Activated gamma-delta T cell treated with Interleukin-2 at 50 U/mL for 16 hours (primary cell): ENCODE data around the gene CBX6.

Experiments
- DNase-seq: peaks from one replicate; pipeline ENCODE4 v3.0.0-alpha.2; 2020

The CBX6 gene

DNA sequence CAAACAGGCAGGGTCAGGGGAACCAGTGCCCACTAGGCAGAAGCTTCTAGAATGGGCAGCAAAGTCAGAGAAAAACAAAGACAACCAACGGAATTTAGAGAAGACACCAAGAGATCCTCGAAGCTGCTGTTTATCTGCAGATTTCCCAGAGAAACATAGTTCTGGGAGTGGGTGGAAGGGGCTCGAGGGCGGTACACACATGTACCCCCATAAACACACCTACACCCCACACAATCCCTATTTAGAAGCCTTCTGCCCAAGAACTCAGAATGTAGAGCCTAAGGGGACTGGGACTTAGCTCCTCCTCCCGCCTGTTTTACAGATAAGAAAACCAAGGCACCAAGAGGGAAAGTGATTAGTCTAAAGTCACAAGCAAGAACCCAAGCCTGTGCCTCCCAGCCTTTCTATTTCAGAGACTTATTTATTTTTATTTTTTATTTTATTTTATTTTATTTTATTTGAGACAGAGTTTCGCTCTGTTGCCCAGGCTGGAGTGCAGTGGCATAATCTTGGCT is 34.5 kb downstream of the CBX6 start:
- no peak for DNase-seq

DNA sequence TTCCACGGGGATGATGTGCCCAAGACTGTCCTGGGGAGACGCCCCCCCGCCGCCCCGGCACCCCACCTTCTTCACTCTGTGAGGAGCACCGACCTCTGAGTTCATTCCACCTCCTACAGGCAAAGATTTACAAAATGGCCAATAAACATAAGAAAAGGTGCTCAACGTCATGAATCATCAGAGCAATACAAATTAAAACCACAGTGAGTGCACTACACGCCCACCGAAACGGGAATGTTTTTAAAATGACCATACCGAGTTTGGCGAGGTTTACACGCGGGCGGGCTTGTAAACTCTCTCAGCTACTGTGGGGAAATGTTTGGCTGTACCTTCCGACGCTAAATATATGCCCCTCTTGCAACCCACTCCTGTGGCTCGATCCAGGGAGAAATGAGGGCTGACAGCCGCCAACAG is 36.1 kb downstream of the CBX6 start:
- no peak for DNase-seq

DNA sequence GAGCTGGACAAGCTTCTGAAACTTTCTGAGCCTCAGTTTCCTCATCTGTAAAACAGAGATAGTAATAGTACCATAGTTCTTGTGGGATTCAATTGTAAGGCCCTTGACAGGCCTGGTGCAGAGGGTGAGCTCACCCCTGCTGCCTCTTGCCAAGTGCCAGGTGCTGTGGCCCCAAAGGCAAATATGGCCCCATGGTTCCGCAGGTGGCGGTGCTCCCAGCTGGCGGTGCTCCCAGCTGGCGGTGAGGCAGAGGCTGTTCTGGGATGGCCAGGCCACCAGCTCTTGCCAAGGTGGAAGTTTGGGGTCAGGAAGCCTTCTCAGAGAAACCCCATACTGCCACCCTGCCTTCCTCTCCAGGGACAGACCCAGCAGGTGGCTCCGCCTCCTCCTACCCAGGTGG is 37.0 kb downstream of the CBX6 start:
- DNase-seq: no peak

DNA sequence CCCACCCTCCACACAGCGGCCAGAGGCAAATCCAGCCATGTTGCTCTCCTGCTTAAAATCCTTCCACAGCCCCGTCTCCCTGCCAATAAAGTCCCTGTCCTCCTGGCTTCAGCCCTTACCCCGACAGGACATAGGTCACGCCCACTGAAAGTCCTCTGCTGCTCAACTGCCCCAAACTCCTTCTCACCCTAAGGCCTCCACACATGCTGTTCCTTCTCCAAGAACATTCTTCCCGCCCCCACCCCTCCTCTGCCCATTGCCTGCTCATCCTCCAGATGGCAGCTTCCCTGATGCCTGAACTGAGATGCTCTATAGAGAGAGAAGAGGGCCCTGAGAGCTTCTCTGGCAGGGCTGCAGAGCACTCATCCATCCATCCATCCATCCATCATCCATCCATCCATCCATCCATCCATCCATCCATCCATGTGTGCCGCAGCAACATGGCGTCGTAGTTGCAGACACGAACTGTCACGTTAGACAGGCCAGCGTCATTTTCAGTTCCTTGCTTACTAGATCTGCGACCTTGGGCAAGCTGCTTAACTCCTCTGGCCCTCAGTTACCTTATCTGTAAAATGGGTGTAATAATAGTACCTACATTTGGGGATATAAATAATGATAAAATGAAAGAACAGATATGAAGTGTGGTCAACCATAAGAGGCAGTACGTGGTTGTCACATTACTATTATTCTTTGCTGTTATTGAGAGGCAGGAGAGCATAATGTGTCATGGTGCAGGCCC is 37.6 kb downstream of the CBX6 start:
- DNase-seq: no peak

DNA sequence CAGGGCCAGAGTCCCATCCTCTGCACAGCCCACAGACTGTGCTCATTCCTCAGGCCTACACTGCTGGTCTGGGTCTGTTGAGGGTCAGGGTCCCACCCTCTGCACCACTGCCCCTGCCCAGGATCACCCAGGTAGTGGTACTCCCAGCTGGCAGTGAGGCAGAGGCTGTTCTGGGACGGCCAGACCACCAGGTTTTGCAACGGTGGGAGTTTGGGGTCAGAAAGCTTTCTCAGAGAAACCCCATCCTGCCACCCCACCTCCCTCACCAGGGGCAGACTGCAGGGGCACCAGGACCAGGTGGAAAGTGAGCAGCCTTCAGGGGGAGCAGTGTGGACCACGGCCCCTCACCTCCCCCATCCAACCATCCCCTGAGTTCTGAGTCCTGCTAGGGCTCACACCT is 39.0 kb downstream of the CBX6 start:
- no peak for DNase-seq

DNA sequence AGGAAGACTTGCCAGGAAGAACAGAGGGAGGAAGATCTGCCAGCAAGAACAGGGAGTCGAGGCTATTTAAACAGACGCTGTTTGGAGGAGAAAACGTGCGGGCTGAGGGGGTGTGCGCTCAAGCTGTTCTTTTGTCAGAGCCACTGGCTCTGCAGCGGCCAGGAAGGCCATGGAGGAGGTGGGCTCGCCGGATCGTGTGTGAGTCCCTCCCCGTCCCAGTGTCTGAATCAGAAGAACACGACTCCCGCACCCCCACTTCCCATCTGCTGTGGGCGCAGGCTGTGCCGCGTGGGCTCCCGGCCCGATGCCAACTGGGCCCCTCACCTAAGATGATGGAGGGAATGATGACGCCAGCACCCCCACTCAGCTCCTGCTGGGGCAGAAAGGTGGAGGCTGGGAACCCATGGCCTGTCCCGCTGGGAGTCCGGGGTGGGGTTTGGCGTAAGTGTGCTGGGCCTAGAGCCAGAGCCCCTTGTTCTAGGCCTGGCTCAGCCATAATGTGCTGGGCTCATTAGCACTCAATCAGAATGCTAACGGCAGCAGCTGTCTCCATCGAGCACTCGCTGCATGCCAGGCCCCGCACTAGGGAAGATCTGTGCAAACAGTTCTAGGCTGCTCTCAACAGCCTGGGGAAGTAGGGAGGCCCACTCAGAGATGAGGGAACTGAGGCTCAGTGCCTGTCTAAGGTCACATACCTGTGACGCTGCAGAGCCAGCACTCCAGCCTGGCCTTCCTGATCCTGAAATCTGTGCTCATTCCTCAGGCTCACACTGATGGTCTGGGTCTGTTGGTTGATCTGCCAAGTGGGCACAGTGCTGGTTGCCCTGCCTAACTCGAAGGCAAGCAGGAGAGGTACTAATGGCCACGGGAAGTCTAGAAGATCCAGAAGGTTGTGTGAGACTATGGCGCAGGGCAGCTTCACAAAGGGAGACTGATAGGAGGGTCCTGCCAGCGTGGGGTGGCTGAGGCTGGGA is 39.7 kb downstream of the CBX6 start:
- DNase-seq: no peak

DNA sequence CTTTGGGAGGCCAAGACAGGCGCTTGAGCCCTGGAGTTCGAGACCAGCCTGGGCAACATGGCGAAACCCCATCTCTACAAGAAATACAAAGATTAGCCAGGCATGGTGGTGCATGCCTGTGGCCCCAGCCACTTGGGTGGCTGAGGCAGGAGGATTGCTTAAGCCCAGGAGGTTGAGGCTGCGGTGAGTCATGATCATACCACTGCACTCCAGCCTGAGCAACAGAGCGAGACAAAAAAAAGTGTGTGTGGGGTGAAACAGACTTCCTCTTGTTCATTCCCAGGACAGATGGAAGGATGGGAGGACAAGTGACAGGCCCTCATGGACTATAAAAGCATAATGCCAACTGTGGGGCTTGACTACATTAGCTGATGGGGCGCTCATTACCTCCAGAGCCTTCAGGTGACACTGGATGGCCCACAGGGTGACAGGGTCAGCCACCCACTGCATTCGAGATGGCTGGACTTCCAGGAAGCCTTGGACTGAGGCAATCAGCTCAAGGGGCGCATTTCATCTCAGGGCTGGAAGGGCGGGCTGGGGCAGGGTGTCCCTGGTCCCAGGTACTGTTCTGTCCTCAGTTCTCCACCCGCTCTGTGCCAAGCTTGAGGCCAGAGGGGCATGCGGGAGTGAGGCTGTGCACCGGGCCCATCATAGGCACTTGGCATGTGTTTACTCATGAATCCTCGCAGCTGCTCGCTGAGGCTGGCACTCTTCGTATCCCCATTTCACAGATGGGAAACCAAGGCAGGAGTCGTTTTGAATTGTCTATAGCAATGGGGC is 40.7 kb downstream of the CBX6 start:
- DNase-seq: no peak

DNA sequence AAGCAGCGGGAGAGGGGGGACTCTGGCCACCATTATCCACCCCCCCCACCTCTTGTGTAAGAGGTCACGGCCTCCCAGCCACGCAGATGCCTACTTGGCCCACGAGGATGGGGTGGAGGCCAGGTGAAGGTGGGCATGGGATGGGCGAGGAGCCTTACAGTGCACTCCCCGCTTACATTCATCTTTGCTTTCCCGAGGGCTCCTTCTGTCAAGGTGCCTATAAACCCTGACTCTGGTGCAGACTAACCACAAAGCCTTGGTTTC is 41.2 kb downstream of the CBX6 start:
- DNase-seq: no peak

DNA sequence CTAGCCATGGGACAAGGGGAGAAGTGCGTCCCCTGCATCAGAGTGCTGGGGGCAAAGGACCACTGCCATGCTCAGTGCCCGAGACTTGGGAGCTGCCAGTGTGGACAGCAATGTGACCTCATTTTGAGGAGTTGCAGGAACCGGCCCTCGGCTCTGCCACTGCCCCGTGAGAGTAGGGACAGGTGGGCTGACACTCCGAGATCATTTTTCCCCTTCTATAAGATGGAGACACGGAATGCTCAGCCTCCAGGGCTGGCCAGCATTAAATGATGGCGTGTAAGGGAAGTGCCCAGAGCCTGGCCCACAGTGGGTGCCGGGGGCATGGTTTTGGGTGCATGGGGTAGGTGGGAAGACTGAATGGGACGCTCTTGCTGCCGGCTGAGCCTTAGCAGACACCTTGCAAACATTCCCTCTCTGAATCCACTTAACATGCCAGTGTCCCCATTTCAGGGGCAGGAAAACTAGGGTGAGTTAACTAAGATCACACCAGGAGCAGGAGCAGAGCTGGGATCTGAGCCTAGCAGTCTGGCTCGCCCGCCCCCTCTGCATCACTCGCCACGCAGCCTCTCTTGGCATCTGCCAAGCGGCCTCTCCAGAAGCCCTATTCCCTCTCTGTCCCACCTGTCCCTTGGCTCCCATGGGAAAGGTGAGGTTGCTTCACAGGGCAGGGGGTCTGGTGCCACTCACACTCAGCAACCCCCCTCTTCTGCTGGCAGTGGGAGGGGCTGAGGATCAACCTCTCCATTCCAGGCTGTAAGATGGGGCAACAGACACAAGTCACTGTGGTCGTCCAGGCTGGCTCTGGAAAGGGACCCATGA is 41.8 kb downstream of the CBX6 start:
- no peak for DNase-seq

DNA sequence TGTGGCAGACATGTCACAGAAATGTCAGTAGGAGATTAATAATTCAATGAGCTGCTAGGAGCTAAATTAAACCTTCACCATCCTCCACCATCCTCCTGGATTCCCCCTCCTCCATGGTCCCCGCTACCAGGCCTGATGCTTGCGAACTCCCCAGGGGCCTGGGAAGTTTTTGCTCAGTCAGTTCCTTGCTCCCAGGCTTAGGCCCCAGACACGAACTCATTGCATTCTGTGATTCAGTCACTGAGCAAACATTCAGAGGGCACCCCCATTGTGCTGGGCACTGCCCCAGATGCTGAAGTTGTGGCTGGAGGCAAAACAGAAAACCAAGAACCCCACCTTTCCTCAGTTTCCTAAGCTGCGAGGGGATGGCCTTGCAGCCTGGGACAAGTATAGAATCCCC is 42.5 kb downstream of the CBX6 start:
- no peak for DNase-seq

DNA sequence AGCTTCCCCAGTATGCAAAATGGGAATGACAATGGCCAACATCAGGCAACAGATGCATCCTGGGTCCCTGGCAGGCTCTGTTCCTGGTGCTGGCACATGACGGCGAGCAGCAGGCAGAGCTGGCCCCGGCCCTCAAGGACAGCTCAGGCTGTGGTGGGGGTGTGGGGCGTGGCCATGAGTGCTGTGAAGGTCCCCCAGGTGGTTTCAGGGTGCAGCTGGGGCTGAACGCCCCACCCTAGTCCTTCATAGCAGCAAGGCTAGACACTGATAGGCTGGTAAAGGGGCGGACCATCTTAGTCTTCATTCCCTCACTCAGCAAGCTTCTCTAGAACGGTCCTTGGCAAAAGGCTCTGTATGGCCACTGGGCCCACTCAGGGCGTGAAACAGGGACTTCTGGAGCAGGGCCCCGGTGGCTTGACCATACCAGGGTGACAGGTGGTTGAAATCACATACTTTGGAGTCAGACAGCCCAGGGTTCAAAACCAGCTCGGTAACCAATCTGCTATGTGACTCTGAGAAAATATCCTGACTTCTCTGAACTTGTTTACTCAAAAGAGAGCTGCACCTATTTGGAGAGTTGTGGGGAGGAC is 43.3 kb downstream of the CBX6 start:
- DNase-seq: no peak

DNA sequence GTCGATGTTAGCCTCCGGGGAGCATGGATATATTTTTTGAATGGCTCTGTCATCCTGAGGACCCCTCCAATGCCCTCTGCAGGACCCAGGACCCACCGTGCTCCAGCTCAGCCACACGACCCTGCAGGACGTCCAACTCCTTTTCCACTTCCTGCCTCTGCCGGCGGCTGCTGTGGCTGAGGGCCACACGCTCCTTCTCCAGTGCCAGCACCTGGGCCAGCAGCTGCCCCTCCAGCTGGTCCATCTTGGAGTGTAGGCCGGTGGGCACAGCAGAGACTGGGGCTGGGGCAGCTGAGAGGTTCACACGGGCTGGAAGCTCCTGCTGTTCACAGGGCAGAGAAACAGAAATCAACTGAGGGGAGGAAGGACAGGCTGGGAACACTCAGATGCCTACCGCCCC is 43.8 kb downstream of the CBX6 start:
- no peak for DNase-seq

DNA sequence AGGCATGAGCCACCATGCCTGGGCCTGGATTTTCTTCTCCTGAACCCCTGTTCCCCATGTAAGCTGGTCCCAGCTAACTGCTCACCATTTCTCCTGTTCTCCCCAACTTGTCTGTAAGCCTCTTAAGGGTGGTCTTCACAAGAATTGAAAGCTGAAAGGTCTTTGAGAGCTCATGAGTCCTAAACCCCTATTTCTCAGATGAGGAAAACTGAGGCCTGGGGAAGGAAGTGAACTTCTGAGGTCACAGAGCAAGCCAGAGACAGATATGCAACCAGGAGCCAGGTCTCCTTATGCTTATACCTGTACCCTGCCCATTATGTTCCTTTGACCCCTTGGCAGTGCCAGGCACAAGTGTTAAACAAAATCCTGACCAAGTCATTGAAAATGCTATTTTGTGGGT is 44.5 kb downstream of the CBX6 start:
- DNase-seq: no peak

DNA sequence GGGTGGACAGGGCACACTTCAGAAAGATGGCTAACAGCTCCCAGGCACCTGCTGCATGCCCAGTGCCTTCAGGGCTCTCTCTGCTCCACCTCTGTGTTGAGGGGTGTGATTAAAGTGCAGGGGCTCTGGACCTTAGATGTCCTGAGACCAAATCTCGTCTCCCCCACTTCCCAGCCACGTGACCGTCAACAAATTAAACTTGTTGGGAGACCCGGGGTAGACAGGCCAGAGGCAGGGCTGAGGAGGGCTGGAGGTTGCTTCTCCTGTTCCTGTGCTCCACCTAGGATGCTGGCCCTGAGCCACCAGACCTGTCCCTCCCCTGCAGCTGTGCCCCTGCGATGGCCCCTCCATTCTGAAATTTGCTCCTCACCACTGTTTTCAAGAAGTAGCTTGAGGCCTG is 45.2 kb downstream of the CBX6 start:
- DNase-seq: no peak

DNA sequence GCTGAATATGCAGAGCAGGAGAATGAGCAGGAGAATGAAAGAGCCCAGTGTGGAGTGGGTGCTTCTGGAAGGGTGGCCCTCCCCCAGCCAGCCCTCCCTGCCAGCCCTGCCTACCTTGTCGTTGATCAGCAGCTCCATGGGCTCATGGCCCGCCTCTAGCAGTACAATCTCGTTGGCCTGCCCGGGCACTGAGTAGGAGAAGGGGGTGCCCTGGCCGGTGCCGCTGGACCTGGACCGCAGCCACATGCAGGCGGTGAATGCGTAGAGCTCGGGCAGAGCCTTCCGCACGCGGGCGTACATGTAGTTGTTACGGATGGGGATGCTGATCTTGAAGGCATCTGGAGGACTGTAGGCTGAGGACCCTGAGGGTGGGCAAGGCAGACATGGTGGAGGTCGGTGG is 45.6 kb downstream of the CBX6 start:
- DNase-seq: no peak

DNA sequence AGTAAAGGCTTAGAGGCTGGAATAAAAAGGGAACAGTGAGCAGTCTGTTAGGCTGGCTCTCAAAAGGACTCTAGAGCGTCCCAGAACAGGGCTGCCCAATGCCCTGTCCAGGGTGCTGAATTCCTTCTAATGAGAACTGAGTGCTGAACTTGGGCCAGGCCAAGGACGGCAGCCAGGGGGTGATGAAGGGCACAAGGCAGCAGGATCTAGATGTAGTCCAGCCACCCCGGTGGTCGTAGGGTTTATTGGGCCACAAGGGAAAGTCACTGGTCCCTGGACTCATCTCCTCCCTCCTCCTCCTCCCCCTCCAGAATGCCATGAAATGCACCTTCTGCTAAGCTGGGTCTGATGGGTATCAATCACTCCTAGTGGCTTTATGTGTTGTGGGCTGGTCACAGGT is 47.4 kb downstream of the CBX6 start:
- DNase-seq: peak; percentile 31

DNA sequence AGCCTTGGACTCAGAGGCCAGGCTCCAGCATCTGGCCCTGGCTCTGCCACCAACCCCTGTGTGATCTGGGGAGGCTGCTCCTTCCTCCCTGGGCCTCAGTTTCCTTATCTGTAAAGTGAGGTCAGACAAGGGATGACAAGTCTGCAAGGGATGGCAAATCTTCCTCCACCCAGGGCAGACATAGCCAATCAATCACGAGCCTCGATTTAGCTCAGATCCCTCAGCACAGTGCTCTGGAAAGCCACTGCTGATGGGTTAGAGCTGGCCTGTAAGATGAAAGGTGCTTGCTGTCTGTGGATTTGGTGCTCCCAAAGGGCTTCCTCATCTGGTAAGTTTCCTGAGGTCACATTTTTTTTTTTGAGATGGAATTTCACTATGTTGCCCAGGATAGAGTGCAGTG is 48.4 kb downstream of the CBX6 start:
- no peak for DNase-seq

DNA sequence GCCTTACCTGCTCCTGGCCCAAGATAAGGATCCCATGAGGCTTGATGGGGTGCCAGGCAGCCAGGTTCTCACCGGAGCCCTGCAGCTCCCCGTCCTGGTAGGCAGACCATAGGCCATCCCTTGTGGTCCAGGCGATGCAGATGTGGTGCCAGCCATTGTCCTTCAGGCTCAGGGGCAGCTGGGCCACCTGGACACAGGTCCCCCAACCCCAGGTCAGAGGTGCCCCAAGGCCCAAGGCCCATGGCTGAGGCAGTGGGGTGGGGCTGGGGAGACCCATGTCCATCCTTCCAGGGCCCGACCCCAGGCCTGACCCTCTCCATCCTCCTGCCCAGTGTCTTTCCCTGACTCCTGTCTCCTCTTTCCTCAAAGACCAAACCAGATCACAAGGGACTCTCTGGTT is 48.9 kb downstream of the CBX6 start:
- no peak for DNase-seq

DNA sequence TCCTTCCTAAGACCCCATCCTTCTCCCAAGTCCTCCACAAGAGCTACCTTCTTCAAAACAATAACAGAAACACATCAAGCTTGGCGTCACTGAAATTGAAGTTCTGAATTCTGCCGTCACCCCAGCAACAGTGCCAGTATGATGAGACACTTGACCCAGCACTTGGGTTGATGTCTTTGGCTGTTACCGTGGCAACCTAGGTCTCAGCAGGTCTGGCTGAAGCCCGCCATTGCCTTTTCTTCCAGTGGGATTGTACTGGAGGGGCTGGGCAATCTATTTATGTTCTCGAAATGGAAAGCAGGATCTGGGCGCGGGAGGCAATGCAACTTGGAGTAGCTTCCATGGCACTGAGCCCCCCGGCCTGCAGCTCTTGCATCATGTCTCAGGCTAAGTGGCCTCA is 52.0 kb downstream of the CBX6 start:
- DNase-seq: no peak

DNA sequence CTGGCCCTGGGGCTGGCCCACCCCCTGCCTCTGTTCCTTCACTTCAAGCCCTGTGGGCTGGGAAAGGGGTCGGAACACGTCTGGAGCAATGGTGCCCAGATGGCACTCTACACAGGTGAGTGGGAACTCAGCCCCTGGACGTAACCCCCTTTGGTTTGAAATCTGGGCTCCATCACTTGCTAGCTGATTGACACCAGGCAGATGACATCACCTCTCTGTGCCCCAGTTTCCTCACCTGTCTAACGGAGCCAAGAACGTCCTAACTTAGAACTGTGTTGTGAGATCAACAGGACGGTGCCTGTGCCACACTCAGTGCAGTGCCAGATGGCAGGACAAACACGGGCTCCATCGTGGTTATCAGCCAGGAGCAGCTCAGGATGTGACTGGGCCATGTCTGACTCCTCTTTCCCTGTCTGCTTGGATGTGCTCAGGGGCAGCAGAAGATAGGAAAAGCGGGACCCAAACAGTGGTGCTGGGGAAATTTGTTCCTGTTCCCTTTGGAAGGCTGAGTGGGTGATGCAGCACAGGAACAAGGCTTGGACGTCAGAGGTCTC is 52.6 kb downstream of the CBX6 start:
- no peak for DNase-seq

DNA sequence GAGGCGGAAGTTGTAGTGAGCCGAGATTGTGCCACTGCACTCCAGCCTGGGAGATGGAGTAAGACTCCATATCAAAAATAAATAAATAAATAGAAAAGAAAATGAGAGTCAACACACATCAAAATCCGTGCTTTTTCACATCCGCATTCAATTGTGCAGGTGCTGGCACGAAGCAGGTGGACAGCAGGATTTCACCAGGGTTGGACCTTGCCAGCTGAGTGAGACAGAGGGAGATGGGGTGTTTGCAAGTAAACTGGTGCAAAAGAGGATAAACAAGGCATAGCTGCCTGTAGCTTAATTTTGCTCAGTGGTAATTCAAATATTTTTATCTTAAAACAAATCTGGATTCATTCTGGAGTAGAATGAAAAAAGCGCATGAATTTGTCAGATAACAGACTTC is 54.8 kb downstream of the CBX6 start:
- DNase-seq: no peak

DNA sequence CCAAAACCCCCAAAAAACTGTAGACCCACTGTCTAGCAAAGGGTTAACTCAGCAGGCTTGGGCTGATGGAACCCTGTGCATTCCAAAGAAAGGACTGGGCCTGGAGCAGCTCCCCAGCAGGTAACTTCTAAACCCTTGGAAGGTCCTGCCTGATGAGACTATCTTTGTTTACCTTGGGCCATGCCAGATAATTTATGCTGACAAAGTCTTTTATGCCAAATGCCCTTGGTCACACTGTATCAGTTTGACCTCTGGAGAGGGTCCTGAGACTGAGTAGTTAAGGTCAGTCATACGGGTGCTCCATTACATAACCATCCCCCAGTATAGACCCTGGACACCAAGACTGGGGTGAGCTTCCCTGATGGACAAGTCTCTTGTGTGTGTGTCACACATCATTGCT is 56.2 kb downstream of the CBX6 start:
- DNase-seq: no peak
